Activated CD4-positive, CD25-positive, alpha-beta regulatory T cell (primary cell): ENCODE measurements around the gene GTF2H4.

Experiments
- DNase-seq, 4 experiments: peaks; one replicate each; lab custom pipeline; 2025; lab: John Stamatoyannopoulos, UW

GTF2H4 gene

GRCh38 chr6:30882759-30883684, 25.0 kb upstream of the GTF2H4 start:
- no peak for DNase-seq

GRCh38 chr6:30883685-30884520, 24.1 kb upstream of the GTF2H4 start, which contains the start of gene DDR1:
DDR1 (plus strand) TSS chr6:30884519; CDS start chr6:30888730, 4,211 bp downstream.
- peak in 2 of 4 experiments; percentile 19 to 22 for DNase-seq

- DNase-seq = no peak
These were observed 23.2 kb upstream of the GTF2H4 start for GRCh38 chr6:30884521-30885480.

- no peak for DNase-seq
These were observed 22.5 kb upstream of the GTF2H4 start for GRCh38 chr6:30885481-30885998.

GRCh38 chr6:30885999-30886896, 21.8 kb upstream of the GTF2H4 start:
- DNase-seq = no peak

GRCh38 chr6:30886897-30887255, 21.1 kb upstream of the GTF2H4 start:
- no peak for DNase-seq

- DNase-seq = no peak
These were observed 19.8 kb upstream of the GTF2H4 start for GRCh38 chr6:30887901-30888815.

- DNase-seq = no peak
These were observed 19.1 kb upstream of the GTF2H4 start for GRCh38 chr6:30888816-30889495.

- no peak for DNase-seq
These were observed 18.5 kb upstream of the GTF2H4 start for GRCh38 chr6:30889496-30889885.

GRCh38 chr6:30889921-30890645, 17.9 kb upstream of the GTF2H4 start:
- no peak for DNase-seq

GRCh38 chr6:30890646-30891449, 17.2 kb upstream of the GTF2H4 start:
- DNase-seq = no peak

- DNase-seq = no peak
These were observed 16.6 kb upstream of the GTF2H4 start for GRCh38 chr6:30891450-30891723.

- no peak for DNase-seq
These were observed 16.0 kb upstream of the GTF2H4 start for GRCh38 chr6:30891816-30892538.

GRCh38 chr6:30893001-30893591, 14.9 kb upstream of the GTF2H4 start:
- DNase-seq = no peak

- no peak for DNase-seq
These were observed 14.3 kb upstream of the GTF2H4 start for GRCh38 chr6:30893666-30894065.

GRCh38 chr6:30894381-30894780, 13.6 kb upstream of the GTF2H4 start:
- no peak for DNase-seq
